Esophagus mucosa (tissue), 1 donor: Measurements from ENCODE around the gene CCDC88C. TPM values are rescaled to one million over a fixed set of nuclear protein-coding genes. Genes with fewer than 3 reads are reported as not detected.
"Not testable (repeated sequence)": the region's sequence is repeated elsewhere in the genome, so short reads cannot be mapped to it uniquely, and the experiment has no call there.

Experiments
- ATAC-seq: fragments of 200-7000 bp; cut with Tn5 transposase; one replicate; pipeline ENCODE4 v1.9.1; 2020
- total RNA-seq: library from RNA; stranded (reverse); gene quantifications from one replicate; pipeline ENCODE4 v1.2.4, GENCODE V29; 2023
- donor health status: DM: yes; HTN: yes; CAD: no.

The CCDC88C gene
- total RNA-seq, 1 donor from 2014 or later: 26.7 TPM

GRCh38 chr14:91242635-91243034 lies 175.0 kb downstream of the CCDC88C start:
- no peak for ATAC-seq

- no peak for ATAC-seq
Measured at GRCh38 chr14:91241863-91242262, 175.8 kb downstream of the CCDC88C start.

GRCh38 chr14:91238661-91239060 lies 179.0 kb downstream of the CCDC88C start:
- no peak for ATAC-seq

GRCh38 chr14:91238085-91238484 lies 179.5 kb downstream of the CCDC88C start:
- no peak for ATAC-seq

- ATAC-seq: no peak
Measured at GRCh38 chr14:91237219-91237618, 180.4 kb downstream of the CCDC88C start.

- ATAC-seq: no peak
Measured at GRCh38 chr14:91235841-91236240, 181.8 kb downstream of the CCDC88C start.

- ATAC-seq: no peak
Measured at GRCh38 chr14:91234791-91235114, 182.9 kb downstream of the CCDC88C start.

GRCh38 chr14:91233936-91234790 lies 183.5 kb downstream of the CCDC88C start:
- no peak for ATAC-seq

GRCh38 chr14:91232603-91233002 lies 185.0 kb downstream of the CCDC88C start:
- no peak for ATAC-seq

GRCh38 chr14:91232052-91232451 lies 185.6 kb downstream of the CCDC88C start:
- ATAC-seq: no peak

- ATAC-seq: no peak
Measured at GRCh38 chr14:91231446-91231845, 186.2 kb downstream of the CCDC88C start.

- ATAC-seq: no peak
Measured at GRCh38 chr14:91230397-91231035, 187.1 kb downstream of the CCDC88C start.

GRCh38 chr14:91229743-91230200 lies 187.8 kb downstream of the CCDC88C start:
- ATAC-seq: peak; percentile 29

- ATAC-seq: no peak
Measured at GRCh38 chr14:91229005-91229382, 188.6 kb downstream of the CCDC88C start.

- peak; percentile 82 for ATAC-seq
Measured at GRCh38 chr14:91228112-91229004, 189.3 kb downstream of the CCDC88C start.

- no peak for ATAC-seq
Measured at GRCh38 chr14:91227183-91227628, 190.4 kb downstream of the CCDC88C start.

GRCh38 chr14:91226360-91226759 lies 191.3 kb downstream of the CCDC88C start:
- ATAC-seq: not testable (repeated sequence)

- no peak for ATAC-seq
Measured at GRCh38 chr14:91225025-91225424, 192.6 kb downstream of the CCDC88C start.

GRCh38 chr14:91223028-91223783 lies 194.4 kb downstream of the CCDC88C start:
- no peak for ATAC-seq
